Measurements from ENCODE around the gene RPL10.

The RPL10 gene

GRCh38 chrX:154436374-154436982 is 38.3 kb downstream of the RPL10 start:
- Histone ChIP-seq H3K4me1 (ENCODE audit: insufficient read depth, low read length) (0 out of 2 replicates have a peak, but pooled peaks cover 3% of the 10 kb centered on the region), H3K4me3 (ENCODE audit: low read length) (peak overlapping the region; percentile 77), H3K9me3 (ENCODE audit: insufficient read depth, low read depth, low read length) (no peaks in the 10 kb centered on the region), H3K27ac (ENCODE audit: low read depth, low read length) (peak overlapping the region; percentile 81; the same call in 1 of the 2 replicates), H3K36me3 (ENCODE audit: insufficient read depth, low read length) (peaks cover 40% of the 10 kb centered on the region), H3K27me3 (ENCODE audit: insufficient read depth, low read length) (no peaks in the 10 kb centered on the region), H3K9ac (ENCODE audit: low read depth, low read length) (peak overlapping the region; percentile 73)
- 4% methylated on average over 46 of the region's 78 CpGs for WGBS

- H3K4me1 ChIP-seq (ENCODE audit: insufficient read depth, low read length) = 0 out of 2 replicates have a peak, but pooled peaks cover 3% of the 10 kb centered on the region
- peak within 1 kb of the TSS; percentile 73 for H3K9ac ChIP-seq (ENCODE audit: low read depth, low read length)
- no peaks in the 10 kb centered on the region for H3K9me3 ChIP-seq (ENCODE audit: insufficient read depth, low read depth, low read length)
- WGBS = under 1% methylated on average over 76 of the region's 93 CpGs
- H3K27me3 ChIP-seq (ENCODE audit: insufficient read depth, low read length) = no peaks in the 10 kb centered on the region
- peaks cover 42% of the 10 kb centered on the region for H3K36me3 ChIP-seq (ENCODE audit: insufficient read depth, low read length)
- H3K4me3 ChIP-seq (ENCODE audit: low read length) = peak within 1 kb of the TSS; percentile 77
- peak within 1 kb of the TSS; percentile 81; the same call in 1 of the 2 replicates for H3K27ac ChIP-seq (ENCODE audit: low read depth, low read length)
These were observed 39.0 kb downstream of the RPL10 start, which contains the start of gene GDI1 for GRCh38 chrX:154436983-154437752. GDI1 (plus strand) TSS chrX:154437154; CDS start chrX:154437255, 101 bp downstream.

GRCh38 chrX:154437971-154438893 is 40.1 kb downstream of the RPL10 start:
- H3K4me1 ChIP-seq (ENCODE audit: insufficient read depth, low read length) = 0 out of 2 replicates have a peak, but pooled peaks cover 3% of the 10 kb centered on the region
- H3K36me3 ChIP-seq (ENCODE audit: insufficient read depth, low read length) = peaks cover 47% of the 10 kb centered on the region
- no peak overlapping the region; the same call in 1 of the 2 replicates for H3K9ac ChIP-seq (ENCODE audit: low read depth, low read length)
- no peaks in the 10 kb centered on the region for H3K27me3 ChIP-seq (ENCODE audit: insufficient read depth, low read length)
- H3K4me3 ChIP-seq (ENCODE audit: low read length) = peak overlapping the region; percentile 77
- H3K9me3 ChIP-seq (ENCODE audit: insufficient read depth, low read depth, low read length) = no peaks in the 10 kb centered on the region
- 72% methylated on average over 27 of the region's 28 CpGs for WGBS
- no peak overlapping the region for H3K27ac ChIP-seq (ENCODE audit: low read depth, low read length)

GRCh38 chrX:154439841-154440240 is 41.7 kb downstream of the RPL10 start:
- Histone ChIP-seq H3K4me3 (ENCODE audit: low read length) (no peak overlapping the region), H3K27ac (ENCODE audit: low read depth, low read length) (no peak overlapping the region)
- 93% methylated on average over 13 of the region's 18 CpGs for WGBS

GRCh38 chrX:154440623-154441357 is 42.6 kb downstream of the RPL10 start:
- Histone ChIP-seq H3K27me3 (ENCODE audit: insufficient read depth, low read length) (no peaks in the 10 kb centered on the region), H3K9ac (ENCODE audit: low read depth, low read length) (no peak overlapping the region), H3K27ac (ENCODE audit: low read depth, low read length) (no peak overlapping the region), H3K4me1 (ENCODE audit: insufficient read depth, low read length) (0 out of 2 replicates have a peak, but pooled peaks cover 3% of the 10 kb centered on the region), H3K4me3 (ENCODE audit: low read length) (no peak overlapping the region), H3K36me3 (ENCODE audit: insufficient read depth, low read length) (peaks cover 34% of the 10 kb centered on the region), H3K9me3 (ENCODE audit: insufficient read depth, low read depth, low read length) (no peaks in the 10 kb centered on the region)
- 94% methylated on average over 17 of the region's 17 CpGs for WGBS

More at GRCh38 chrX:154439841-154440240, 41.7 kb downstream of the RPL10 start:
- Histone ChIP-seq H3K36me3 (ENCODE audit: insufficient read depth, low read length) (peaks cover 38% of the 10 kb centered on the region), H3K9ac (ENCODE audit: low read depth, low read length) (no peak overlapping the region), H3K27me3 (ENCODE audit: insufficient read depth, low read length) (no peaks in the 10 kb centered on the region), H3K9me3 (ENCODE audit: insufficient read depth, low read depth, low read length) (no peaks in the 10 kb centered on the region), H3K4me1 (ENCODE audit: insufficient read depth, low read length) (0 out of 2 replicates have a peak, but pooled peaks cover 3% of the 10 kb centered on the region)

GRCh38 chrX:154441564-154441963 is 43.4 kb downstream of the RPL10 start:
- Histone ChIP-seq H3K4me1 (ENCODE audit: insufficient read depth, low read length) (no peaks in the 10 kb centered on the region), H3K27ac (ENCODE audit: low read depth, low read length) (no peak overlapping the region), H3K36me3 (ENCODE audit: insufficient read depth, low read length) (peaks cover 34% of the 10 kb centered on the region), H3K4me3 (ENCODE audit: low read length) (no peak overlapping the region), H3K9me3 (ENCODE audit: insufficient read depth, low read depth, low read length) (no peaks in the 10 kb centered on the region), H3K27me3 (ENCODE audit: insufficient read depth, low read length) (no peaks in the 10 kb centered on the region), H3K9ac (ENCODE audit: low read depth, low read length) (no peak overlapping the region)
- WGBS = 94% methylated on average over 11 of the region's 11 CpGs

- Histone ChIP-seq H3K36me3 (ENCODE audit: insufficient read depth, low read length) (peaks cover 34% of the 10 kb centered on the region), H3K4me1 (ENCODE audit: insufficient read depth, low read length) (no peaks in the 10 kb centered on the region), H3K9ac (ENCODE audit: low read depth, low read length) (no peak overlapping the region), H3K4me3 (ENCODE audit: low read length) (no peak overlapping the region), H3K27ac (ENCODE audit: low read depth, low read length) (no peak overlapping the region), H3K9me3 (ENCODE audit: insufficient read depth, low read depth, low read length) (no peaks in the 10 kb centered on the region), H3K27me3 (ENCODE audit: insufficient read depth, low read length) (no peaks in the 10 kb centered on the region)
- WGBS = 92% methylated on average over 21 of the region's 21 CpGs
These were observed 44.0 kb downstream of the RPL10 start for GRCh38 chrX:154441984-154442707.

GRCh38 chrX:154443479-154443910 is 45.3 kb downstream of the RPL10 start:
- Histone ChIP-seq H3K9ac (ENCODE audit: low read depth, low read length) (peak overlapping the region; percentile 36; the same call in 1 of the 2 replicates), H3K27me3 (ENCODE audit: insufficient read depth, low read length) (no peaks in the 10 kb centered on the region), H3K9me3 (ENCODE audit: insufficient read depth, low read depth, low read length) (no peaks in the 10 kb centered on the region), H3K27ac (ENCODE audit: low read depth, low read length) (peak overlapping the region; percentile 55; the same call in 1 of the 2 replicates), H3K36me3 (ENCODE audit: insufficient read depth, low read length) (peaks cover 39% of the 10 kb centered on the region), H3K4me3 (ENCODE audit: low read length) (peak overlapping the region; percentile 47), H3K4me1 (ENCODE audit: insufficient read depth, low read length) (no peaks in the 10 kb centered on the region)
- WGBS = 17% methylated on average over 10 of the region's 10 CpGs

- Histone ChIP-seq H3K4me1 (ENCODE audit: insufficient read depth, low read length) (no peaks in the 10 kb centered on the region), H3K27ac (ENCODE audit: low read depth, low read length) (peak within 1 kb of the TSS; percentile 55; the same call in 1 of the 2 replicates), H3K36me3 (ENCODE audit: insufficient read depth, low read length) (peaks cover 39% of the 10 kb centered on the region)
These were observed 46.0 kb downstream of the RPL10 start, which contains the start of gene FAM50A for GRCh38 chrX:154443992-154444754. FAM50A (plus strand) TSS chrX:154444141; CDS start chrX:154444236, 95 bp downstream.

More at GRCh38 chrX:154443992-154444754, 46.0 kb downstream of the RPL10 start, which contains the start of gene FAM50A:
- WGBS = 2% methylated on average over 94 of the region's 94 CpGs
- H3K9ac ChIP-seq (ENCODE audit: low read depth, low read length) = peak within 1 kb of the TSS; percentile 70
- H3K27me3 ChIP-seq (ENCODE audit: insufficient read depth, low read length) = no peaks in the 10 kb centered on the region
- no peaks in the 10 kb centered on the region for H3K9me3 ChIP-seq (ENCODE audit: insufficient read depth, low read depth, low read length)
- peak within 1 kb of the TSS; percentile 65 for H3K4me3 ChIP-seq (ENCODE audit: low read length)

All from HUES64 (cell line).